Vagina (tissue), 2 donors: ENCODE results near the gene PXK.

ENCODE experiments used
- POLR2A ChIP-seq, 2 donors: fragments of 450-650 bp; IDR thresholded peaks; one replicate each; pipeline ENCODE4 v1.6.1; 2017; ENCODE audit warnings: antibody characterized with exemption in 2 of 2, mild to moderate bottlenecking in 2 of 2, moderate library complexity in 2 of 2
- POLR2AphosphoS5 ChIP-seq, 2 donors: sonication (generic); formaldehyde crosslinking; IDR thresholded peaks; one replicate each; pipeline ENCODE4 v1.9.0; 2017; ENCODE audit warnings: antibody characterized with exemption in 2 of 2, mild to moderate bottlenecking in 2 of 2, low read depth in 1 of 2; ENCODE audit not compliant: insufficient read depth in 1 of 2
- TF ChIP-seq, protein P1 (sequence below), 3 experiments: fragments of 450-650 bp in 2 of 3; fragments of 200-600 bp in 1 of 3; sonication (generic) in 1 of 3; IDR thresholded peaks; one replicate each; pipeline ENCODE4 v1.5.1; 2017 to 2019; ENCODE audit warnings: antibody characterized with exemption in 3 of 3, mild to moderate bottlenecking in 2 of 3, moderate library complexity in 2 of 3

DNA sequence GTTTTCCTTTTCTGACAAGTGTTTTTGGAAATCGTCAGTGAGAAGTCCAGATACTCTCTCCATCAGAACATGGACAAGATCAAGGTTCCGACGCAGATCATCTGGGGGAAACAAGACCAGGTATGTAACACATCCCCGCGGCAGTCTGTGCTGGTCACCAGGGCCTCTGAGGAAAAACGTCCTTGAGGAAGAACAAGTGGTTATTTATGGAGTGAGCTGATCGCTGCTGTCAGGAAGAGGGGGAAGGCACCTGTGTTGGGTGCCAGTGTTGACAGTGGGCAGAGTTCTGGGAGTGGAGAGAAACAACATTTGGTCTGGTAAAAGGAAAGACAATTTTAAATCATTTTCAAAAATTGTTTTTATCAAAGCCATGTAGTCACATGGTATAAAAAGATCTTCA, 47.4 kb upstream of the PXK start:
- TF ChIP-seq, protein P1, sequence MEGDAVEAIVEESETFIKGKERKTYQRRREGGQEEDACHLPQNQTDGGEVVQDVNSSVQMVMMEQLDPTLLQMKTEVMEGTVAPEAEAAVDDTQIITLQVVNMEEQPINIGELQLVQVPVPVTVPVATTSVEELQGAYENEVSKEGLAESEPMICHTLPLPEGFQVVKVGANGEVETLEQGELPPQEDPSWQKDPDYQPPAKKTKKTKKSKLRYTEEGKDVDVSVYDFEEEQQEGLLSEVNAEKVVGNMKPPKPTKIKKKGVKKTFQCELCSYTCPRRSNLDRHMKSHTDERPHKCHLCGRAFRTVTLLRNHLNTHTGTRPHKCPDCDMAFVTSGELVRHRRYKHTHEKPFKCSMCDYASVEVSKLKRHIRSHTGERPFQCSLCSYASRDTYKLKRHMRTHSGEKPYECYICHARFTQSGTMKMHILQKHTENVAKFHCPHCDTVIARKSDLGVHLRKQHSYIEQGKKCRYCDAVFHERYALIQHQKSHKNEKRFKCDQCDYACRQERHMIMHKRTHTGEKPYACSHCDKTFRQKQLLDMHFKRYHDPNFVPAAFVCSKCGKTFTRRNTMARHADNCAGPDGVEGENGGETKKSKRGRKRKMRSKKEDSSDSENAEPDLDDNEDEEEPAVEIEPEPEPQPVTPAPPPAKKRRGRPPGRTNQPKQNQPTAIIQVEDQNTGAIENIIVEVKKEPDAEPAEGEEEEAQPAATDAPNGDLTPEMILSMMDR (IDR thresholded peaks at IDR 0.05) = no peak
- no peak for TF ChIP-seq POLR2A (IDR thresholded peaks at IDR 0.05)
- no peak for TF ChIP-seq POLR2AphosphoS5 (IDR thresholded peaks at IDR 0.05; ENCODE audit: insufficient read depth in 1 of 2, low read depth in 1 of 2)
